ENCODE data around the gene MNT.
A peak's percentile ranks its signal among the peaks of the same experiment; 100 is the strongest.

MNT gene

DNA sequence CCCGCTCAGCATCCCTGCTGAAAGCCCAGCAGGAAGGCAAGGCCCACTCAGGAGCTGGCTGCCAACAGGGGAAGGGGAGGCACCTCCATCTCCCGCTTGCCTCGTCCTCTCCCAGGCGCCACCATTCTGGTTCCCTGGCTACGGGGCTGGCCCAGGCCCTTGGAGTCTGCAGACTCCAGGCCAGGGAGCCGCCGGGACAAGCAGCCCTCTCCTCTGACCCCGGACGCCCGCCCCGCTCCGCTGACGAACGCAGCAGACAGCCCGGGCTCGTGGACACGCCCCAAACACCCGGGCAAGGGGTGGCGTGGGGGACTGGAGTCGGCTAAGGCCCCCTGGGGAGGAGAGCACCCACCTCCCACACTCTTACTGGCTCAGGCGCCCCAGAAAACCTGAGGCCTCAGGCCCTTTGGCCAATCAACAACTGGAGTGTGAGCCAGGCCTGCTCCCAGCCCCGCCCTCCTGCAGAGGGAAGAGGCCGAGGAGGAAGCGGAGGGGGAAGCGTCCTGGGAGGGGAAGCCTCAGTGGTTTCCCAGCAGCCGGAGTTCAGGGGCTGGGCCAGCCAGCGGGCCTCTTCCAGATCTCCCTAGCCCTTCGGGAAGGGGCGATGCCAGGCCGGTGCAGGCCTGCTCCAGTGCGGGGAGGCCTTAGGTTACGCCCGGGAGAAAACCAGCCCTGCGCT is 4.2 kb downstream of the MNT start:
- in situ Hi-C loops (cut with MboI; ENCODE audit: low sequenced_read_pairs, unreplicated experiment) = no loop called here
- TF ChIP-seq CTCF (IDR thresholded peaks at IDR 0.05; ENCODE audit: borderline replicate concordance, control extremely low read depth, extremely low read depth, insufficient read depth, missing control alignments) = no peak
- peak; percentile 77 for DNase-seq (ENCODE audit: low spot score)

DNA sequence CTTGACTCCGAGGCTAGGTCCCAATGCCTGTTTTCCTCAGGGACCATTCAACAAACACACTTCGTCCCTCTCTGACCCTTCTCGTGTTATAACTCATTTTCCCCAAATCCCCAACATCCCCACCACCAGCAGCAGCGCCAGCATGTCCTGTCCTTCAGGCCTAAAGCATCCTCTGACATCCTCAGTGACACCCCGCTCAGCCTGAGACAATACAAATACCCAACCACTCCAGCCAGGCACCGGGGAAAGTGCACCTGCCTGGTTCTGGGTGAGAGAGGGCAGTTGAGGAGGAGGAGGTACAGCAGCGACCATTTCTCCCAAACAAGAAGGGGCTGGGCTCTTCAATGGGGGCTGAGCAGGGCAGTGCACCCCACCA is 4.7 kb downstream of the MNT start:
- in situ Hi-C loops (cut with MboI; ENCODE audit: low sequenced_read_pairs, unreplicated experiment) = no loop called here
- no peak for TF ChIP-seq CTCF (IDR thresholded peaks at IDR 0.05; ENCODE audit: borderline replicate concordance, control extremely low read depth, extremely low read depth, insufficient read depth, missing control alignments)
- no peak for DNase-seq (ENCODE audit: low spot score)

DNA sequence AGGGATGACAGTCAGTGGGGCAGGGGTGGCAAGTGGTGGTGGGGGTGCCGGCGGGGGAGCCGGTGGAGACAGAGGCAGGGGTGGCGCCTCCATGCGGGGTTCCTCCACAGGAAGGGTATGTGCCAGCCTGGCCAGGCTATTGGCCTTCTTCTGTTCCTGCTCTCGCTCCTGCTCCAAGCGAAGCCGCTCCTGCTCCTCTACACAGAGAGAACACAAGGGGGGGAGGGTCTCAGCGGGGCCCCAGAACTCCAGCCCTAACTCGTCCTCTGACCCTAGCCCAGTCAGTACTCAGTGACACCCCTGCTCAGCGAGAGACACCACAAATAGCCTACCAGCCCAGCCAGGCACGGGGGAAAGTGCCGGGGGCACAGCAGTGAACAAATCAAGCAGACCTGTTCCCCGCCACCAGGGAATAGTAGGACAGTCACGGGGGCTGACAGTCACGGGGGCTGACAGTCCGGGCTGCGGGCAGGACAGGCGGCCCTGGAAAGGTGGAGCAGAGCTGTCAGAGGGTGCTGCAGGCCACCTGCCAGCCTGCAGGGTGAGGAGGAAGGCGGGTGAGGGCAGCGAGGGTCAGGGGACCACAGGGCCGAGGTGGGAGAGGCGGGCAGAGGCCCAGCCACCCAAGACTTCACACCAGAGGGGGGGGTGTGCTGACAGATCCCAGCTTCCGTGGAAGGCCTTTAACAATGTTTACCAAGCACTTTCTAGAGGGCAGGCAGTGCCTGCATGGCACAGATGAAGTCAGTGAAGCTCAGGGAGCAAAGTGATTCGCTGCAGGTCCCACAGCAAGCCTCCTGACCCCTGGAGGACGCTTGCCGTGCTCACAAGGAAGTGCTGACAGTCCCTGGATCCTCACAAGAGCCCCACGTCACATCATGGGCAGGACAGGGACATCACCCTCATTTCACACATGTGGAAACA is 5.3 kb downstream of the MNT start:
- no peak for TF ChIP-seq CTCF (IDR thresholded peaks at IDR 0.05; ENCODE audit: borderline replicate concordance, control extremely low read depth, extremely low read depth, insufficient read depth, missing control alignments)
- DNase-seq (ENCODE audit: low spot score) = no peak
- in situ Hi-C loops (cut with MboI; ENCODE audit: low sequenced_read_pairs, unreplicated experiment) = no loop called here

GRCh38 chr17:2394775-2395201 is 6.1 kb downstream of the MNT start:
- no peak for TF ChIP-seq CTCF (IDR thresholded peaks at IDR 0.05; ENCODE audit: borderline replicate concordance, control extremely low read depth, extremely low read depth, insufficient read depth, missing control alignments)
- in situ Hi-C loops (cut with MboI; ENCODE audit: low sequenced_read_pairs, unreplicated experiment) = no loop called here
- DNase-seq (ENCODE audit: low spot score) = no peak

- DNase-seq (ENCODE audit: low spot score) = no peak
- no peak for TF ChIP-seq CTCF (IDR thresholded peaks at IDR 0.05; ENCODE audit: borderline replicate concordance, control extremely low read depth, extremely low read depth, insufficient read depth, missing control alignments)
- in situ Hi-C loops (cut with MboI; ENCODE audit: low sequenced_read_pairs, unreplicated experiment) = no loop called here
Measured at GRCh38 chr17:2393954-2394749, 6.7 kb downstream of the MNT start.
